Endothelial cell of umbilical vein (primary cell): ENCODE results near the gene ERI2. TPM values are rescaled to one million over a fixed set of nuclear protein-coding genes. Genes with fewer than 3 reads are reported as not detected.

Source experiments
- BruUV-seq: library from RNA; stranded (reverse); fragments of 400-500 nt; replicated peaks from 2 replicates; lab custom pipeline; 2021; lab: Mats Ljungman, UMichigan
- CTCF ChIA-PET: fragments of 300-600, 350-600 bp; sonication (Branson Sonifier 250); formaldehyde crosslinking; loops from one replicate; lab custom pipeline; 2021; ENCODE audit warnings: antibody characterized with exemption, inconsistent platforms; lab: Charles Lee
- POLR2A ChIA-PET: fragments of 300-600, 350-600 bp; sonication (Branson Sonifier 250); formaldehyde crosslinking; loops from one replicate; lab custom pipeline; 2021; ENCODE audit warnings: antibody characterized with exemption, inconsistent platforms; lab: Charles Lee
- DNase-seq: peaks from one replicate; pipeline ENCODE4 v3.0.0-alpha.2; 2011; ENCODE audit warnings: low read depth, low spot score
- FAIRE-seq: peaks from 2 replicates; lab custom pipeline; 2011; peaks lifted over from hg19 to GRCh38; lab: Jason Lieb, UNC
- H2AFZ ChIP-seq: 2 replicates; pipeline ENCODE4 v1.6.0; 2012; ENCODE audit warnings: low read depth, low read length, control low read depth, inconsistent platforms
- H3K27ac ChIP-seq: 2 replicates; pipeline ENCODE4 v1.5.1; 2011; ENCODE audit warnings: low read depth, mild to moderate bottlenecking, control low read depth, low read length, moderate library complexity; ENCODE audit not compliant: insufficient read depth
- H3K27me3 ChIP-seq, 2 experiments: 2 replicates each; pipeline versions ENCODE4 v1.6.0 to v1.6.1; 2011; ENCODE audit warnings: low read length in 2 of 2, mixed read lengths in 1 of 2; ENCODE audit not compliant: control insufficient read depth in 2 of 2, insufficient read depth in 2 of 2
- H3K36me3 ChIP-seq, 2 experiments: 2 replicates in 1 of 2; 3 replicates in 1 of 2; pipeline ENCODE4 v1.5.1; 2011; ENCODE audit warnings: low read length in 2 of 2, mild to moderate bottlenecking in 1 of 2, moderate library complexity in 1 of 2; ENCODE audit not compliant: control insufficient read depth in 2 of 2, insufficient read depth in 2 of 2; ENCODE audit errors: extremely low read depth in 1 of 2
- H3K4me1 ChIP-seq: 3 replicates; pipeline ENCODE4 v1.5.1; 2011; ENCODE audit warnings: mild to moderate bottlenecking, low read length; ENCODE audit not compliant: control insufficient read depth, insufficient read depth; ENCODE audit errors: extremely low read depth
- H3K4me2 ChIP-seq: 2 replicates; pipeline ENCODE4 v1.6.1; 2011; ENCODE audit warnings: low read length, control low read depth, mixed read lengths; ENCODE audit not compliant: insufficient read depth
- H3K4me3 ChIP-seq, 3 experiments: fragments of 200-600 bp in 1 of 3; sonication (generic), shearing (Covaris generic) in 1 of 3; replicated peaks in 1 of 3; 2 replicates each; pipeline ENCODE4 v1.5.1; 2011 to 2016; ENCODE audit warnings: control low read depth in 3 of 3, low read length in 3 of 3, mild to moderate bottlenecking in 2 of 3, inconsistent platforms in 1 of 3, low read depth in 1 of 3, moderate library complexity in 1 of 3; ENCODE audit not compliant: insufficient read depth in 1 of 3
- H3K79me2 ChIP-seq: 2 replicates; pipeline ENCODE4 v1.6.0; 2012; ENCODE audit warnings: low read length, inconsistent platforms; ENCODE audit not compliant: control insufficient read depth, insufficient read depth
- H3K9ac ChIP-seq: replicated peaks from 2 replicates; pipeline ENCODE3; 2011; ENCODE audit warnings: low read length, control low read depth; ENCODE audit not compliant: insufficient read depth; ENCODE audit errors: extremely low read depth
- H3K9me1 ChIP-seq: replicated peaks from 3 replicates; pipeline ENCODE4 v1.6.0; 2011; ENCODE audit warnings: mild to moderate bottlenecking, low read length; ENCODE audit not compliant: control insufficient read depth, insufficient read depth; ENCODE audit errors: extremely low read depth
- H3K9me3 ChIP-seq: replicated peaks from 2 replicates; pipeline ENCODE4 v1.5.1; 2012; ENCODE audit warnings: low read length, inconsistent platforms; ENCODE audit not compliant: control insufficient read depth, insufficient read depth
- H4K20me1 ChIP-seq: replicated peaks from 2 replicates; pipeline ENCODE3; 2011; ENCODE audit warnings: mild to moderate bottlenecking, low read length; ENCODE audit not compliant: control insufficient read depth, insufficient read depth; ENCODE audit errors: extremely low read depth
- CTCF ChIP-seq, 2 donors: IDR thresholded peaks; 1 replicate in 1 of 2; 2 replicates in 1 of 2; pipeline ENCODE4 v1.5.1; 2011; ENCODE audit warnings: low read length in 2 of 2, mild to moderate bottlenecking in 2 of 2, moderate library complexity in 2 of 2, control low read depth in 1 of 2, inconsistent platforms in 1 of 2, low read depth in 1 of 2; ENCODE audit not compliant: insufficient read depth in 1 of 2; ENCODE audit errors: extremely low read depth in 1 of 2
- EZH2 ChIP-seq: IDR thresholded peaks from 2 replicates; pipeline ENCODE4 v1.6.1; 2012; ENCODE audit warnings: borderline replicate concordance, low read depth, mild to moderate bottlenecking, moderate library complexity, low read length, inconsistent platforms; ENCODE audit not compliant: severe bottlenecking
- FOS ChIP-seq: IDR thresholded peaks from 2 replicates; pipeline ENCODE4 v1.6.1; 2011; ENCODE audit warnings: mild to moderate bottlenecking, low read length, moderate library complexity, borderline replicate concordance; ENCODE audit not compliant: insufficient read depth
- GATA2 ChIP-seq: IDR thresholded peaks from 2 replicates; pipeline ENCODE4 v1.7.0; 2011; ENCODE audit warnings: low read depth, mild to moderate bottlenecking, moderate library complexity, mixed read lengths, low read length; ENCODE audit not compliant: insufficient read length, insufficient read depth
- JUN ChIP-seq: IDR thresholded peaks from 2 replicates; pipeline ENCODE4 v1.6.1; 2011; ENCODE audit warnings: borderline replicate concordance, low read depth; ENCODE audit not compliant: insufficient read length, insufficient read depth
- MAX ChIP-seq: IDR thresholded peaks from 2 replicates; pipeline ENCODE4 v1.6.1; 2011; ENCODE audit not compliant: insufficient read depth, insufficient read length
- MYC ChIP-seq: IDR thresholded peaks from one replicate; pipeline ENCODE4 v1.6.1; 2011; ENCODE audit warnings: mild to moderate bottlenecking, low read depth, low read length
- POLR2A ChIP-seq: IDR thresholded peaks from 2 replicates; pipeline ENCODE4 v1.6.1; 2012; ENCODE audit warnings: low read depth, mild to moderate bottlenecking, control low read depth, low read length
- POLR2AphosphoS5 ChIP-seq: IDR thresholded peaks from 2 replicates; pipeline ENCODE4 v1.6.1; 2012; ENCODE audit warnings: low read depth, mild to moderate bottlenecking, control low read depth, low read length, moderate library complexity; ENCODE audit not compliant: insufficient read depth
- dilution Hi-C: fragments of 300-500 bp; cut with MboI; formaldehyde crosslinking; loops from one replicate; pipeline ENCODE4 v1.15.0; 2019; ENCODE audit warnings: low sequenced_read_pairs; ENCODE audit not compliant: extremely low pct_ligation_motif_present
- intact Hi-C: fragments of 100-400 bp; cut with micrococcal nuclease; formaldehyde crosslinking; loops from one replicate; pipeline ENCODE4 v1.10.0; 2022
- polyA plus RNA-seq, 4 experiments: library from polyadenylated mRNA; depleted of rRNA in 3 of 4; stranded (reverse) in 3 of 4; unstranded in 1 of 4; fragments of >200 nt; gene quantifications; 2 replicates each; pipeline versions ENCODE4 v1.2.1 to v1.2.3, GENCODE V29; 2011 to 2012; ENCODE audit warnings: missing spikeins in 1 of 4
- total RNA-seq: library from RNA; stranded (reverse); gene quantifications from 2 replicates; pipeline ENCODE4 v1.2.3, GENCODE V29; 2021

Gene ERI2
- total and polyA plus RNA-seq, 2 donors (not counting 3 experiments of a cell fraction or from before 2014, with no cell fraction given): 6.6 to 8.9 TPM

DNA sequence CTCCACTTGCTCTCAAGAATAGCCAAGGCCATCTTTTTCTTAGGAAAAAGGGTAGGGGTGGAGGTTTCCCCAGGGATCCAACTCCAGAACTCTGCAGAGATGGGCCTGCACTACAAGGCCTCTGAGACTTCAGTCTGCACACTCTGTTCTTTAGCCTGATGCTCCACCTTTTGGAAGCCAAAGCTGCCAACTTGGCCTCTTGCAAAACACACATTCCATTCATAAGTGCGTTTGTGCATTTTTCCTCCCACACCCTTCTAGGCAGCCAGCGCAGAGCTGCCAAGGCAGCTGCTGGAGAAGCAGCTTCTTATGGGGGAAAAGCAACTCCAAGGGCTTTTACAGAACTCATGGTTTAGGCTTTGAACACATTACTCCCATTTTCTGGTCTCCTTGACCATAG, 45.3 kb upstream of the ERI2 start:
- H3K36me3 ChIP-seq: peaks cover 8 to 10% of the 10 kb centered on the region in 2 experiments

More for the DNA sequence above, 45.3 kb upstream of the ERI2 start:
- DNase-seq (peak; percentile 64), FAIRE-seq (peak; percentile 71)
- no peaks in the 10 kb centered on the region for H4K20me1 ChIP-seq
- BruUV-seq: no TSS peak
- H3K27ac ChIP-seq: peak overlapping the region; percentile 3
- H3K4me2 ChIP-seq: no peak overlapping the region
- POLR2A ChIA-PET: interaction anchor here (0.6 to 2.6 kb wide), 3 partner anchors 10 to 53 kb away, joined by 3 to 15 read pairs (median 5); partner anchors contain the start of genes DCUN1D3 and LYRM1
- H3K9me3 ChIP-seq: no peaks in the 10 kb centered on the region
- H3K79me2 ChIP-seq: peaks cover 2% of the 10 kb centered on the region
- peaks cover 48% of the 10 kb centered on the region for H3K4me1 ChIP-seq
- CTCF ChIA-PET: interaction anchor here (0.6 to 3.8 kb wide), 17 partner anchors 15 to 449 kb away, joined by 3 to 73 read pairs (median 10); partner anchors contain the start of genes DCUN1D3, ERI2, LDAF1 and LYRM1
- no peak overlapping the region for H3K9ac ChIP-seq
- H3K27me3 ChIP-seq: no peaks in the 10 kb centered on the region
- intact Hi-C loops (loop anchor here (2.0 to 5.0 kb wide), 3 partner anchors 93 to 426 kb away; partner anchors contain the start of gene CRYM), dilution Hi-C loops (no loop called here)
- H3K4me3 ChIP-seq: no peak overlapping the region
- TF ChIP-seq CTCF (IDR thresholded peaks at IDR 0.05; ENCODE audit: extremely low read depth in 1 of 2, insufficient read depth in 1 of 2, low read depth in 1 of 2, low read length in 2 of 2) (no peak), EZH2 (no peak), POLR2AphosphoS5 (no peak), GATA2 (no peak), FOS (no peak), POLR2A (no peak), MYC (no peak), JUN (no peak), MAX (no peak)
- H3K9me1 ChIP-seq: no peaks in the 10 kb centered on the region
- no peak overlapping the region for H2AFZ ChIP-seq
